DOHH2 (cell line): ENCODE measurements around the gene COX7A2.

ENCODE experiments used
- H3F3A ChIP-seq: fragments of 200-600 bp; sonication (generic), shearing (Covaris generic); 2 replicates; pipeline ENCODE4 v1.6.0; 2016; ENCODE audit warnings: antibody characterized with exemption, mild to moderate bottlenecking; ENCODE audit not compliant: control insufficient read depth, insufficient read depth
- H3K27ac ChIP-seq: fragments of 200-600 bp; sonication (generic); 2 replicates; pipeline ENCODE4 v1.5.1; 2014; ENCODE audit warnings: low read depth, mild to moderate bottlenecking, low read length, moderate library complexity
- H3K27me3 ChIP-seq: fragments of 200-600 bp; sonication (generic); 2 replicates; pipeline ENCODE4 v1.6.1; 2014; ENCODE audit warnings: mild to moderate bottlenecking, low read length, mixed read lengths; ENCODE audit not compliant: control insufficient read depth
- H3K36me3 ChIP-seq: fragments of 200-600 bp; sonication (generic); 2 replicates; pipeline ENCODE4 v1.6.1; 2014; ENCODE audit warnings: mild to moderate bottlenecking, low read length, moderate library complexity, mixed read lengths; ENCODE audit not compliant: control insufficient read depth
- H3K4me1 ChIP-seq: fragments of 200-600 bp; sonication (generic); 2 replicates; pipeline ENCODE4 v1.6.1; 2014; ENCODE audit warnings: mild to moderate bottlenecking, low read length, mixed read lengths; ENCODE audit not compliant: control insufficient read depth
- H3K4me2 ChIP-seq: fragments of 200-600 bp; sonication (generic); 2 replicates; pipeline ENCODE4 v1.6.0; 2014; ENCODE audit warnings: mild to moderate bottlenecking, low read length, moderate library complexity
- H3K4me3 ChIP-seq: fragments of 200-600 bp; sonication (generic); 2 replicates; pipeline ENCODE4 v1.5.1; 2014; ENCODE audit warnings: mild to moderate bottlenecking, low read length, mixed read lengths
- H3K79me2 ChIP-seq: fragments of 200-600 bp; sonication (generic); 2 replicates; pipeline ENCODE4 v1.6.1; 2014; ENCODE audit warnings: mild to moderate bottlenecking, low read length, mixed read lengths; ENCODE audit not compliant: control insufficient read depth
- H3K9me2 ChIP-seq: fragments of 200-600 bp; sonication (generic); replicated peaks from 2 replicates; pipeline ENCODE4 v1.6.1; 2014; ENCODE audit warnings: mild to moderate bottlenecking, low read length, mixed read lengths; ENCODE audit not compliant: control insufficient read depth
- H3K9me3 ChIP-seq: fragments of 200-600 bp; sonication (generic); 2 replicates; pipeline ENCODE4 v1.6.1; 2014; ENCODE audit warnings: antibody characterized with exemption, low read length, mixed read lengths; ENCODE audit not compliant: control insufficient read depth, insufficient read depth
- H4K20me1 ChIP-seq: fragments of 200-600 bp; sonication (generic); 2 replicates; pipeline ENCODE4 v1.6.0; 2014; ENCODE audit warnings: low read depth, mild to moderate bottlenecking, antibody characterized with exemption, low read length, moderate library complexity; ENCODE audit not compliant: control insufficient read depth, insufficient read depth
- EZH2phosphoT487 ChIP-seq: fragments of 200-600 bp; sonication (generic); IDR thresholded peaks from 2 replicates; pipeline ENCODE4 v1.6.1; 2017; ENCODE audit warnings: borderline replicate concordance, mild to moderate bottlenecking, antibody characterized with exemption, low read length, moderate library complexity, mixed read lengths
- TF ChIP-seq, protein P1 (sequence below): fragments of 200-600 bp; sonication (generic); IDR thresholded peaks from one replicate; pipeline ENCODE4 v1.5.1; 2014; ENCODE audit warnings: antibody characterized with exemption, mild to moderate bottlenecking, low read depth, low read length; ENCODE audit not compliant: poor library complexity, severe bottlenecking

COX7A2 gene, protein sequence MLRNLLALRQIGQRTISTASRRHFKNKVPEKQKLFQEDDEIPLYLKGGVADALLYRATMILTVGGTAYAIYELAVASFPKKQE

DNA sequence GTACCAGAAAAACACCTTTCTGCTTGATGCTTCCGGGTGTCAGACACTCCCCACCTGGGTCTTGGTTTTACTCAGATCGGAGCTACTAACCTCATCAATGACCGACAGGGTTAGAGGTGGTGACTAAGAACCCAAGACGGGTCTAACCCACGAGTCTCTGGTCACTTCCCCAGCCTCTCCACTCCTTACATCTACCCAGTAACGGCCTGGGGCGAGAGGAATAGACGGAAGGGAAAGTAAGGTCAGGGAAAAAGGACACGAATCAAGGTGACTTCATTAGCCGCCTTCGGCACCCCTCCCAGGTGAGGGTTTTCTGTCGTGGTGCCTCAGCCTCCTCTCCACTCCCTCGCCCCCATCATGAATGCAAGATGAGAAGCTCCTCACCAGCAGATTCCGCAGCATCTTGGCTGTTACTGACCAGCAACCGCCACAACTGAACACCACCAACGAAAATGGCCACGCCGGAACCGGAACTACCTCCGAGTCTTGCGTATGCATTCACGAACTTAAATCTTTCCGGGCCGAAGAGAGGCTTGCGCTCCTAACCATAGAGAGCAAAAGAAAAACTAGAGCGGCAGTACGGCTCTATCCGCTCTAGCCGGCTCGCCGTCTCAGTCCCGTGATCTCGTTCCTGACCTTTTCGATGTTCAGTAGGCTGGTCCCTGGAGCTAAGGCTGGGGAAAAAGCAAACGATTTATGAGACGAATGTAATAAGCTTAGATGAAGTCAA lies at the start of gene COX7A2:
Gene COX7A2, minus strand, starts transcription at position 469 of the 730 bp plus-strand sequence. Its CDS starts 67 bp downstream, at position 402.
- no peaks in the 10 kb centered on the region for H3K27me3 ChIP-seq

DNA sequence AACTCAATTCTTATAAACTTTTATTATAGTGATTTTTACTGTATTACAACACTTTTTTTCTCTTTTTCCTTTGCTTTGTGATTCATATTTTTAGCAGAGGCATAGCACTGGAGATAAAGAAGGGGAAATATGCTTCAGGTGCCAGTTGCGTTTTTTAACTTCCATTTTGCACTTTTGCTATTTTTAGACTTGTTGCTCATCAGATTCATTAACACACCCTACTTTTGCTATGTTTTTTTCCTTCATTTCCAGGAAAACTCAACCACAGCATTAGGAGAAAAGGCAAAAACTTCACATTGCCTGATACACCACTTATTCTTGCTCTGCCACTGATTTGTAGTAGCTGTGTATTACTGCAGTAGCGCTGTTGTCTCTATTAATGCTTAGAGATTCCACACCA lies 49.0 kb upstream of the COX7A2 start:
- no peak overlapping the region for H3K27ac ChIP-seq
- no peak for TF ChIP-seq EZH2phosphoT487
- TF ChIP-seq, protein P1, sequence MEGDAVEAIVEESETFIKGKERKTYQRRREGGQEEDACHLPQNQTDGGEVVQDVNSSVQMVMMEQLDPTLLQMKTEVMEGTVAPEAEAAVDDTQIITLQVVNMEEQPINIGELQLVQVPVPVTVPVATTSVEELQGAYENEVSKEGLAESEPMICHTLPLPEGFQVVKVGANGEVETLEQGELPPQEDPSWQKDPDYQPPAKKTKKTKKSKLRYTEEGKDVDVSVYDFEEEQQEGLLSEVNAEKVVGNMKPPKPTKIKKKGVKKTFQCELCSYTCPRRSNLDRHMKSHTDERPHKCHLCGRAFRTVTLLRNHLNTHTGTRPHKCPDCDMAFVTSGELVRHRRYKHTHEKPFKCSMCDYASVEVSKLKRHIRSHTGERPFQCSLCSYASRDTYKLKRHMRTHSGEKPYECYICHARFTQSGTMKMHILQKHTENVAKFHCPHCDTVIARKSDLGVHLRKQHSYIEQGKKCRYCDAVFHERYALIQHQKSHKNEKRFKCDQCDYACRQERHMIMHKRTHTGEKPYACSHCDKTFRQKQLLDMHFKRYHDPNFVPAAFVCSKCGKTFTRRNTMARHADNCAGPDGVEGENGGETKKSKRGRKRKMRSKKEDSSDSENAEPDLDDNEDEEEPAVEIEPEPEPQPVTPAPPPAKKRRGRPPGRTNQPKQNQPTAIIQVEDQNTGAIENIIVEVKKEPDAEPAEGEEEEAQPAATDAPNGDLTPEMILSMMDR = no peak
- H3K4me1 ChIP-seq = peaks cover 2% of the 10 kb centered on the region

More for the DNA sequence above, at the start of gene COX7A2:
- Histone ChIP-seq H3K4me2 (peak within 1 kb of the TSS; percentile 87), H3K36me3 (peaks cover 34% of the 10 kb centered on the region), H3K79me2 (peaks cover 46% of the 10 kb centered on the region), H3F3A (0 out of 2 replicates have a peak, but pooled peaks cover 2% of the 10 kb centered on the region), H3K27ac (peak within 1 kb of the TSS; percentile 66), H3K4me3 (peak within 1 kb of the TSS; percentile 99), H3K9me2 (no peaks in the 10 kb centered on the region), H3K9me3 (no peaks in the 10 kb centered on the region), H4K20me1 (0 out of 2 replicates have a peak, but pooled peaks cover 3% of the 10 kb centered on the region), H3K4me1 (peaks cover 13% of the 10 kb centered on the region)
- TF ChIP-seq EZH2phosphoT487 = no peak
- TF ChIP-seq, protein P1 = no peak

DNA sequence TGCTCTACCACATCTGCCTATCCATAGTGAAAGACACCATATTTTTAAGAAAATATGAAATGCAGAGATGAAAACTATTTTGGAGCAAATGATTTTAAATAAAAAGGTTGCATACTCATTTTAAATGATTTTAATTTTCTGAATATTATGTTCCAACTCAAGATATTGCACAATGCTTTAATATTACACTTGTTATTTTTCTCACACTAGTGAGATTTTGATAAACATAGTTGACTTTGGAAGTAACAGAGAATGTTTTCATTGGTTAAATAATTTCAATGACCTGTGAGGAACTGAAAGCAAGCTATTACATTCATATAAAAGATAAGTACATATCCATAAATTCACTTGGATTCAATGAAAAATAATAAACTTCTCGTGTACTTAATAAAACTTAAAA lies 48.1 kb upstream of the COX7A2 start:
- H3K27ac ChIP-seq = no peak overlapping the region
- no peaks in the 10 kb centered on the region for H3K9me2 ChIP-seq
- H3K4me3 ChIP-seq = no peak overlapping the region
- 0 out of 2 replicates have a peak, but pooled peaks cover 5% of the 10 kb centered on the region for H3K36me3 ChIP-seq
- no peaks in the 10 kb centered on the region for H3K9me3 ChIP-seq
- no peak overlapping the region for H3K4me2 ChIP-seq
- peaks cover 2% of the 10 kb centered on the region; the same call in 1 of the 2 replicates for H3F3A ChIP-seq
- H3K79me2 ChIP-seq = peaks cover 20% of the 10 kb centered on the region
- no peaks in the 10 kb centered on the region for H3K27me3 ChIP-seq
- H3K4me1 ChIP-seq = peaks cover 11% of the 10 kb centered on the region
- H4K20me1 ChIP-seq = no peaks in the 10 kb centered on the region
- TF ChIP-seq, protein P1 = no peak
- TF ChIP-seq EZH2phosphoT487 = no peak

More for the DNA sequence above, 49.0 kb upstream of the COX7A2 start:
- H3K4me2 ChIP-seq = no peak overlapping the region
- peaks cover 12% of the 10 kb centered on the region for H3K79me2 ChIP-seq
- no peak overlapping the region for H3K4me3 ChIP-seq
- H3K9me3 ChIP-seq = no peaks in the 10 kb centered on the region
- no peaks in the 10 kb centered on the region for H3K9me2 ChIP-seq
- H3K27me3 ChIP-seq = no peaks in the 10 kb centered on the region
- H3K36me3 ChIP-seq = 0 out of 2 replicates have a peak, but pooled peaks cover 3% of the 10 kb centered on the region
- H4K20me1 ChIP-seq = no peaks in the 10 kb centered on the region
- peaks cover 2% of the 10 kb centered on the region; the same call in 1 of the 2 replicates for H3F3A ChIP-seq
